ENCODE results near the gene ATF4.

DNA sequence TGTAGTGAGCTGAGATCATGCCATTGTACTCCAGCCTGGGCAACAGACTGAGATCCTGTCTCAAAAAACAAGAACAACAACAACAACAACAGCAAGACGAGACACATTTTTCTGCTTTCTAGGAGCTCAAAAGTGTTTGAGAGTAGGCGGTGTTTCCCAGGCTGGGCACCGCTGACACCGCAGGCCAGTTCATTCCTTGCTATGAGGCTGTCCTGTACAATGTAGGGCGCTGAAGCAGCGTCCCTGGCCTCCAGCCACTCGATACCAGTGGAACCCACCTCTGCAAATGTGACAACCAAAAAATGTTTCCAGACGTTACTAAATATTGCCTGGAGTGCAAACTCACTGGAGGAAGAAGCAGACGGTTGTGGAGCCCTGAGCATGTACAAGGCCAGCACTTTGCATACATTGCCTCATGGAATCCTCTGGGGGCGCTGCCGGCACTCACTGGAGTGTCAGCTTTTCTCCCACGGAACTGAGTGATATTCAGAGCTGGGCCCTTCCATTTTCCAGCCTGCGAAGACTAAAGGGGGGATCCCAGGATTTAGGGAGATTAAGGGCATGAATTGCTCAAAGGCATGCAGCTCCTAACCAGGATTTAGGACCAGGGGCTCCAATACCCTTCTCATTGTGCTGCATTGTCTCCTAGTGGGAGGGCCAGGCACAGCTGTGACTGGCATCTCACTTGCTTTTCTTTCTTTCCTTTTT, 24.1 kb upstream of the ATF4 start:
- TF ChIP-seq REPIN1 (tag by site-specific recombination; IDR thresholded peaks at IDR 0.05; ENCODE audit: low read depth) (no peak), ZBTB8A (tag by site-specific recombination; IDR thresholded peaks at IDR 0.05) (no peak)
